ENCODE results near the gene PGM2L1.
"Not testable (repeated sequence)": the region's sequence is repeated elsewhere in the genome, so short reads cannot be mapped to it uniquely, and the experiment has no call there.

Gene PGM2L1

GRCh38 chr11:74333193-74333592 is 65.0 kb downstream of the PGM2L1 start:
- TF ChIP-seq, protein P1, sequence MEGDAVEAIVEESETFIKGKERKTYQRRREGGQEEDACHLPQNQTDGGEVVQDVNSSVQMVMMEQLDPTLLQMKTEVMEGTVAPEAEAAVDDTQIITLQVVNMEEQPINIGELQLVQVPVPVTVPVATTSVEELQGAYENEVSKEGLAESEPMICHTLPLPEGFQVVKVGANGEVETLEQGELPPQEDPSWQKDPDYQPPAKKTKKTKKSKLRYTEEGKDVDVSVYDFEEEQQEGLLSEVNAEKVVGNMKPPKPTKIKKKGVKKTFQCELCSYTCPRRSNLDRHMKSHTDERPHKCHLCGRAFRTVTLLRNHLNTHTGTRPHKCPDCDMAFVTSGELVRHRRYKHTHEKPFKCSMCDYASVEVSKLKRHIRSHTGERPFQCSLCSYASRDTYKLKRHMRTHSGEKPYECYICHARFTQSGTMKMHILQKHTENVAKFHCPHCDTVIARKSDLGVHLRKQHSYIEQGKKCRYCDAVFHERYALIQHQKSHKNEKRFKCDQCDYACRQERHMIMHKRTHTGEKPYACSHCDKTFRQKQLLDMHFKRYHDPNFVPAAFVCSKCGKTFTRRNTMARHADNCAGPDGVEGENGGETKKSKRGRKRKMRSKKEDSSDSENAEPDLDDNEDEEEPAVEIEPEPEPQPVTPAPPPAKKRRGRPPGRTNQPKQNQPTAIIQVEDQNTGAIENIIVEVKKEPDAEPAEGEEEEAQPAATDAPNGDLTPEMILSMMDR (IDR thresholded peaks at IDR 0.05; ENCODE audit: low read depth, low read length) = no peak
- TF ChIP-seq POLR2A (IDR thresholded peaks at IDR 0.05; ENCODE audit: extremely low read depth, insufficient read length) = no peak
- no peak for TF ChIP-seq MYC (IDR thresholded peaks at IDR 0.05; ENCODE audit: low read depth, low read length)
- TF ChIP-seq, protein P2, sequence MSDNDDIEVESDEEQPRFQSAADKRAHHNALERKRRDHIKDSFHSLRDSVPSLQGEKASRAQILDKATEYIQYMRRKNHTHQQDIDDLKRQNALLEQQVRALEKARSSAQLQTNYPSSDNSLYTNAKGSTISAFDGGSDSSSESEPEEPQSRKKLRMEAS (IDR thresholded peaks at IDR 0.05; ENCODE audit: low read depth, low read length) = no peak
- no peak overlapping the region for H3K4me3 ChIP-seq (ENCODE audit: low read depth, low read length)
- no peak for DNase-seq (ENCODE audit: low read depth)

DNA sequence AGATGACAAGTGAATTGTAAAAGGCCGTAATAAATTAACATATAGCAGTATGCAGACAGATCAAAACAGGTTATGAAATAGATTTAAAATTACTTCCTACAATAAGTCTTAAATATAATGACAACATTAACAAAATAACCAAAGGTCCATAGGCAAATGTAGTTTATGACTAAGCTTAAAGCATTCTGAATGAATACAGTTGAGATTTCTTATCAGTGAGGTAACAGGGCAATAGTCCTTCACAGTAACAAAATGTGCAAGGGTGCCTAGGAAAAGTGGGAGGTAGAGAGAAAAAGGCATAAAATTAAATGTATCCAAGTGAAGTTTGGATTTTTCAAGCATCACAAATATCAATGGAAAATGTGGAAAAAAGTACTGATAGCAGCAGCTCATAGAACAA is 65.9 kb downstream of the PGM2L1 start:
- TF ChIP-seq, protein P2 (IDR thresholded peaks at IDR 0.05; ENCODE audit: low read depth, low read length) = no peak
- TF ChIP-seq MYC (IDR thresholded peaks at IDR 0.05; ENCODE audit: low read depth, low read length) (no peak), POLR2A (IDR thresholded peaks at IDR 0.05; ENCODE audit: extremely low read depth, insufficient read length) (no peak)
- TF ChIP-seq, protein P1 (IDR thresholded peaks at IDR 0.05; ENCODE audit: low read depth, low read length) = no peak
- no peak for DNase-seq (ENCODE audit: low read depth)

GRCh38 chr11:74331000-74331399 is 67.2 kb downstream of the PGM2L1 start:
- DNase-seq (ENCODE audit: low read depth); H3K4me3 ChIP-seq (ENCODE audit: low read depth, low read length): not testable (repeated sequence)

More for the DNA sequence above, 65.9 kb downstream of the PGM2L1 start:
- no peak overlapping the region for H3K4me3 ChIP-seq (ENCODE audit: low read depth, low read length)

GRCh38 chr11:74330075-74330858 is 68.0 kb downstream of the PGM2L1 start:
- no peak for DNase-seq (ENCODE audit: low read depth)
- H3K4me3 ChIP-seq (ENCODE audit: low read depth, low read length) = no peak overlapping the region
- TF ChIP-seq, protein P2 (IDR thresholded peaks at IDR 0.05; ENCODE audit: low read depth, low read length) = no peak
- TF ChIP-seq MYC (IDR thresholded peaks at IDR 0.05; ENCODE audit: low read depth, low read length) (no peak), POLR2A (IDR thresholded peaks at IDR 0.05; ENCODE audit: extremely low read depth, insufficient read length) (no peak)
- TF ChIP-seq, protein P1 (IDR thresholded peaks at IDR 0.05; ENCODE audit: low read depth, low read length) = no peak

- DNase-seq (ENCODE audit: low read depth) = no peak
- no peak overlapping the region for H3K4me3 ChIP-seq (ENCODE audit: low read depth, low read length)
- TF ChIP-seq POLR2A (IDR thresholded peaks at IDR 0.05; ENCODE audit: extremely low read depth, insufficient read length) = no peak
- no peak for TF ChIP-seq MYC (IDR thresholded peaks at IDR 0.05; ENCODE audit: low read depth, low read length)
- TF ChIP-seq, protein P1 (IDR thresholded peaks at IDR 0.05; ENCODE audit: low read depth, low read length) = no peak
- TF ChIP-seq, protein P2 (IDR thresholded peaks at IDR 0.05; ENCODE audit: low read depth, low read length) = no peak
These were observed 71.2 kb downstream of the PGM2L1 start for GRCh38 chr11:74327076-74327475.

DNA sequence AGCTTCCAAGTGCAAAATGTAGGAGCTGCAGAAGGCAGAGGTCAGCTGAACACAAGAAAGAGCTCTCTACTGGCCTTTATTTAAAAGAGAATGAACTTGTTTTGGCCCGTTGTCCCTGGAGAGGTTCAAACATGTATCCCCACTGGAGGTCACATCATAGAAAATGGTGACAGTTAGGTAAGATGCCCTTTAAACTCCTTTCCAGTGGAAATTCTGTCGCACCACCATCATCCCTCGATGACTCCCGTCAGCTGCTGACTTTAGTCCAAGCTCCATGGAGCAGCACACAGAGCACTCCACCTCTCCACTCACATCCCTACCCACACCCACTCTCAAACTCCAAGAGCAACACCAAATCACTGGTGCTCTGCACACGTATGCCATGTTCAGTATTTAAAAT is 71.6 kb downstream of the PGM2L1 start:
- no peak overlapping the region for H3K4me3 ChIP-seq (ENCODE audit: low read depth, low read length)
- TF ChIP-seq, protein P2 (IDR thresholded peaks at IDR 0.05; ENCODE audit: low read depth, low read length) = no peak
- TF ChIP-seq, protein P1 (IDR thresholded peaks at IDR 0.05; ENCODE audit: low read depth, low read length) = no peak
- TF ChIP-seq POLR2A (IDR thresholded peaks at IDR 0.05; ENCODE audit: extremely low read depth, insufficient read length) = no peak
- TF ChIP-seq MYC (IDR thresholded peaks at IDR 0.05; ENCODE audit: low read depth, low read length) = no peak
- DNase-seq (ENCODE audit: low read depth) = no peak

All from NB4 (cell line).